ENCODE data around the gene MTSS2.

DNA sequence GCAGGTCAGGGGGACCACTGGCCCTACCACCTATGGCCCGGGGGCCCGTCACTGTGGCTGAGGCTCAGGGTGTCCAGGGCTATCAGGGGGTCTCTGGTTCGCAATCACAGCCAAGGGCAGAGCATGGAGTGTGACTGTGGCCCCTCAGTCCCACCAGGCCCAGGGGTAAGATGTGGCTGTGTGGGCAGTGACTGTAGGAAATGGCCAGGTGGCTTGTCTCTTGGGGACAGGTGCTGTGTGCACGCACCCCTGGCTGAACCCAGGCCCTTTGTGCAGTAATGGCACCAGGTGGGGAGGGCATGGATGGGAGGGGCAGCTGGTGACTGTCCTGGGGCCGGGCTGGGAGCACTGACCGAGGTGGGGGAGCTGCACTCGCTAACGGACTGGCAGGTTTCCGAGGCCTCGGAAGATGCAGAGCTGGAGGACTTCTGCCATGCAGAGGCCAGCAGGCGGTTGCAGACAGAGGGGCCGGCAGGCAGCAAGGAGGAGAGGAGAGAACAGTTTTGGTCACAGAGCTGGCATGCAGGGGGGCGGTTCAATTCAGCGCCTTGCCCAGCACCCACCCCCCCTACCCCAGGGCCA is 20.6 kb downstream of the MTSS2 start:
- TF ChIP-seq, protein P1, sequence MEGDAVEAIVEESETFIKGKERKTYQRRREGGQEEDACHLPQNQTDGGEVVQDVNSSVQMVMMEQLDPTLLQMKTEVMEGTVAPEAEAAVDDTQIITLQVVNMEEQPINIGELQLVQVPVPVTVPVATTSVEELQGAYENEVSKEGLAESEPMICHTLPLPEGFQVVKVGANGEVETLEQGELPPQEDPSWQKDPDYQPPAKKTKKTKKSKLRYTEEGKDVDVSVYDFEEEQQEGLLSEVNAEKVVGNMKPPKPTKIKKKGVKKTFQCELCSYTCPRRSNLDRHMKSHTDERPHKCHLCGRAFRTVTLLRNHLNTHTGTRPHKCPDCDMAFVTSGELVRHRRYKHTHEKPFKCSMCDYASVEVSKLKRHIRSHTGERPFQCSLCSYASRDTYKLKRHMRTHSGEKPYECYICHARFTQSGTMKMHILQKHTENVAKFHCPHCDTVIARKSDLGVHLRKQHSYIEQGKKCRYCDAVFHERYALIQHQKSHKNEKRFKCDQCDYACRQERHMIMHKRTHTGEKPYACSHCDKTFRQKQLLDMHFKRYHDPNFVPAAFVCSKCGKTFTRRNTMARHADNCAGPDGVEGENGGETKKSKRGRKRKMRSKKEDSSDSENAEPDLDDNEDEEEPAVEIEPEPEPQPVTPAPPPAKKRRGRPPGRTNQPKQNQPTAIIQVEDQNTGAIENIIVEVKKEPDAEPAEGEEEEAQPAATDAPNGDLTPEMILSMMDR (IDR thresholded peaks at IDR 0.05; ENCODE audit: insufficient read depth, low read length, poor library complexity, severe bottlenecking) = no peak
- no peak for TF ChIP-seq EZH2phosphoT487 (conservative IDR thresholded peaks at IDR 0.05; ENCODE audit: low read length)
